HT1080 (cell line): Measurements from ENCODE around the gene PTCH2. TPM values are rescaled to one million over a fixed set of nuclear protein-coding genes. Genes with fewer than 3 reads are reported as not detected.
A peak's percentile ranks its signal among the peaks of the same experiment; 100 is the strongest.

Source experiments
- DNase-seq: peaks from one replicate; pipeline ENCODE4 v3.0.0-alpha.2; 2015; ENCODE audit warnings: low read depth
- small RNA-seq: library from RNA; depleted of rRNA; stranded (forward); fragments of <200 nt; gene quantifications from one replicate; pipeline ENCODE3, GENCODE V24; 2014
- total RNA-seq: library from RNA; depleted of rRNA; stranded (reverse); fragments of >200 nt; shearing (Covaris generic); gene quantifications from 2 replicates; pipeline ENCODE4 v1.2.3, GENCODE V29; 2014; rRNA removed

PTCH2 gene
- total RNA-seq, 1 experiment from 2014 or later, result not detected

- no peak for DNase-seq
These were observed 62.4 kb downstream of the PTCH2 start for GRCh38 chr1:44780583-44781121.

GRCh38 chr1:44778705-44779576 lies 64.1 kb downstream of the PTCH2 start:
- DNase-seq, result no peak

GRCh38 chr1:44777969-44778635 lies 65.0 kb downstream of the PTCH2 start:
- DNase-seq, result no peak

- DNase-seq, result no peak
These were observed 65.5 kb downstream of the PTCH2 start for GRCh38 chr1:44777547-44777946.

GRCh38 chr1:44776730-44777068 lies 66.4 kb downstream of the PTCH2 start:
- DNase-seq, result no peak

GRCh38 chr1:44775930-44776729 lies 66.9 kb downstream of the PTCH2 start:
- DNase-seq, result no peak

GRCh38 chr1:44775078-44775929 lies 67.7 kb downstream of the PTCH2 start, which contains the start of gene RPS8:
Gene RPS8 (plus strand): TSS chr1:44775540. CDS start chr1:44775597, 57 bp downstream.
- peak; percentile 88 for DNase-seq

Small RNA genes within 50 kb of the gene (small RNA-seq; reads per million reads assigned to genes)
- not detected for gene AL136380.1
- 146 reads per million, percentile 96 among the genes with 10 or more reads in this experiment for gene SNORD38A
- not detected for gene SNORD38B
- gene SNORD46, result 2,521 reads per million, percentile 99 among the genes with 10 or more reads in this experiment
- not detected for gene SNORD55

Other genes with a start within 250 kb of the PTCH2 start
- gene TMEM53, start 168.8 kb downstream of the PTCH2 start, total RNA-seq, result 3.9 and 4.2 TPM in 2 replicates
- gene ARMH1, start 168.5 kb downstream of the PTCH2 start, total RNA-seq, result not detected in 2 replicates
- not detected in 2 replicates for gene RNU5D-1, start 112.1 kb downstream of the PTCH2 start, total RNA-seq
- gene KIF2C, start 103.4 kb downstream of the PTCH2 start, total RNA-seq, result 69.9 and 75.6 TPM in 2 replicates
- 2,959 and 3,013 TPM in 2 replicates for gene RPS8, start 67.7 kb downstream of the PTCH2 start, total RNA-seq
- not detected in 2 replicates for gene BEST4, start 55.1 kb downstream of the PTCH2 start, total RNA-seq
- 26.7 and 28.3 TPM in 2 replicates for gene PLK3, start 42.9 kb downstream of the PTCH2 start, total RNA-seq
- gene DYNLT4, start 35.9 kb downstream of the PTCH2 start, total RNA-seq, result not detected in 2 replicates
- gene BTBD19, start 34.7 kb downstream of the PTCH2 start, total RNA-seq, result 2.9 and 3.6 TPM in 2 replicates
- 30.5 and 31.0 TPM in 2 replicates for gene EIF2B3, start 143.3 kb upstream of the PTCH2 start, total RNA-seq
- gene HECTD3, start 168.1 kb upstream of the PTCH2 start, total RNA-seq, result 10.5 and 14.7 TPM in 2 replicates
- 134 and 140 TPM in 2 replicates for gene UROD, start 169.0 kb upstream of the PTCH2 start, total RNA-seq